22Rv1 (cell line): Measurements from ENCODE around the gene CALML4.

Experiments
- CTCF ChIP-seq: fragments of 450-650 bp; IDR thresholded peaks from 2 replicates; pipeline ENCODE4 v1.5.1; 2017; ENCODE audit warnings: mild to moderate bottlenecking
- ZFX ChIP-seq: fragments of 450-650 bp; IDR thresholded peaks from 2 replicates; pipeline ENCODE4 v1.6.1; 2017; ENCODE audit warnings: antibody characterized with exemption, borderline replicate concordance

- no peak for TF ChIP-seq CTCF
- TF ChIP-seq ZFX: no peak
Measured at GRCh38 chr15:68217341-68217740, 12.2 kb upstream of the CALML4 start.
